ENCODE data around the gene KYNU.

DNA sequence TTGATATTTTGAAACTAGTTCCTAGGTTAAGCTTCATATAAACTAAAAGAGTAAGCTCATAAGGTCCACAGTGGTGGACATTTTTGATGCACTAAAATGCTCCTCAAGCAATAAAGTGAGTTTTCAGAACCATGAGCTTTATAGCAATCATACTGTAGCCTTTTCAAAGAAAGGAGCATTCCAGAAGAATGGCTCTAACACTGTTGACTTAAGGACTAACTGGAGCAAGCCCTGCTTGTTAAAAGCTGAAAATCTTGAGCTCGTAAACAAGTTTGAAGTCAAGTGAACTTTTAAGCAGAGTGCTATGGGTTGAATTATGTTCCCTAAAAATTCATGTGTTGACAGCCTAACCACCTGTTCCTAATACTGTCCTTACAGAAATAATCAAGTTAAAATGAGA is 38.0 kb downstream of the KYNU start:
- no peak for TF ChIP-seq POLR2A (IDR thresholded peaks at IDR 0.05)
- TF ChIP-seq, protein P1, sequence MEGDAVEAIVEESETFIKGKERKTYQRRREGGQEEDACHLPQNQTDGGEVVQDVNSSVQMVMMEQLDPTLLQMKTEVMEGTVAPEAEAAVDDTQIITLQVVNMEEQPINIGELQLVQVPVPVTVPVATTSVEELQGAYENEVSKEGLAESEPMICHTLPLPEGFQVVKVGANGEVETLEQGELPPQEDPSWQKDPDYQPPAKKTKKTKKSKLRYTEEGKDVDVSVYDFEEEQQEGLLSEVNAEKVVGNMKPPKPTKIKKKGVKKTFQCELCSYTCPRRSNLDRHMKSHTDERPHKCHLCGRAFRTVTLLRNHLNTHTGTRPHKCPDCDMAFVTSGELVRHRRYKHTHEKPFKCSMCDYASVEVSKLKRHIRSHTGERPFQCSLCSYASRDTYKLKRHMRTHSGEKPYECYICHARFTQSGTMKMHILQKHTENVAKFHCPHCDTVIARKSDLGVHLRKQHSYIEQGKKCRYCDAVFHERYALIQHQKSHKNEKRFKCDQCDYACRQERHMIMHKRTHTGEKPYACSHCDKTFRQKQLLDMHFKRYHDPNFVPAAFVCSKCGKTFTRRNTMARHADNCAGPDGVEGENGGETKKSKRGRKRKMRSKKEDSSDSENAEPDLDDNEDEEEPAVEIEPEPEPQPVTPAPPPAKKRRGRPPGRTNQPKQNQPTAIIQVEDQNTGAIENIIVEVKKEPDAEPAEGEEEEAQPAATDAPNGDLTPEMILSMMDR (IDR thresholded peaks at IDR 0.05), result no peak

All from esophagus squamous epithelium (tissue), 4 donors.